Coronary artery (tissue), 2 donors: Measurements from ENCODE around the gene TNFRSF9.
"Not testable (repeated sequence)": the region's sequence is repeated elsewhere in the genome, so short reads cannot be mapped to it uniquely, and the experiment has no call there.

Source experiments
- DNase-seq: peaks from one replicate; pipeline ENCODE4 v3.0.0-alpha.2; 2017; ENCODE audit warnings: low spot score
- H3K27ac ChIP-seq, 2 donors: fragments of 200-600 bp; sonication (generic); one replicate each; pipeline ENCODE4 v1.5.1; 2016 to 2019
- H3K4me3 ChIP-seq: fragments of 200-600 bp; sonication (generic); 2 replicates; pipeline ENCODE4 v1.5.1; 2016; ENCODE audit warnings: mild to moderate bottlenecking, moderate library complexity
- TF ChIP-seq, protein P1 (sequence below): fragments of 200-600 bp; sonication (generic); IDR thresholded peaks from one replicate; pipeline ENCODE4 v1.5.1; 2019; ENCODE audit warnings: antibody characterized with exemption

The TNFRSF9 gene

DNA sequence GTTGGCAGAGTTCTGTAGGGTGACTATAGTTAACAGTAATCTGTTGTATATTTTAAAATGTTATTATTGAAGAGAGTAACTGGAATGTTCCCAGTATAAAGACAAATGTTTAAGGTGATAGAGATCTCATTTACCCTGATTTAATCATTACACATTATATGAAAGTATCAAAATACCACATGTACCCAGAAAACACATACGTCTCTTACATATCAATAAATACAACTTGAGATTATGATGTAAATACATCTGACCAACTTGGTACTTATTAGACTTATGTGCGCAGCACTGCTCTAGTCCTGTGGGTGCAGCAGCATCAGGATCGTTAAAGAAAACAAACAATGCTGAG lies 20.2 kb upstream of the TNFRSF9 start:
- DNase-seq = no peak
- H3K27ac ChIP-seq = peak overlapping the region; percentile 91 to 98
- TF ChIP-seq, protein P1, sequence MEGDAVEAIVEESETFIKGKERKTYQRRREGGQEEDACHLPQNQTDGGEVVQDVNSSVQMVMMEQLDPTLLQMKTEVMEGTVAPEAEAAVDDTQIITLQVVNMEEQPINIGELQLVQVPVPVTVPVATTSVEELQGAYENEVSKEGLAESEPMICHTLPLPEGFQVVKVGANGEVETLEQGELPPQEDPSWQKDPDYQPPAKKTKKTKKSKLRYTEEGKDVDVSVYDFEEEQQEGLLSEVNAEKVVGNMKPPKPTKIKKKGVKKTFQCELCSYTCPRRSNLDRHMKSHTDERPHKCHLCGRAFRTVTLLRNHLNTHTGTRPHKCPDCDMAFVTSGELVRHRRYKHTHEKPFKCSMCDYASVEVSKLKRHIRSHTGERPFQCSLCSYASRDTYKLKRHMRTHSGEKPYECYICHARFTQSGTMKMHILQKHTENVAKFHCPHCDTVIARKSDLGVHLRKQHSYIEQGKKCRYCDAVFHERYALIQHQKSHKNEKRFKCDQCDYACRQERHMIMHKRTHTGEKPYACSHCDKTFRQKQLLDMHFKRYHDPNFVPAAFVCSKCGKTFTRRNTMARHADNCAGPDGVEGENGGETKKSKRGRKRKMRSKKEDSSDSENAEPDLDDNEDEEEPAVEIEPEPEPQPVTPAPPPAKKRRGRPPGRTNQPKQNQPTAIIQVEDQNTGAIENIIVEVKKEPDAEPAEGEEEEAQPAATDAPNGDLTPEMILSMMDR = no peak
- H3K4me3 ChIP-seq = peak overlapping the region; percentile 88

- H3K4me3 ChIP-seq = no peak overlapping the region
- no peak for DNase-seq
- TF ChIP-seq, protein P1 = no peak
- H3K27ac ChIP-seq = no peak overlapping the region
Observed at GRCh38 chr1:7960165-7960564, 19.5 kb upstream of the TNFRSF9 start.

DNA sequence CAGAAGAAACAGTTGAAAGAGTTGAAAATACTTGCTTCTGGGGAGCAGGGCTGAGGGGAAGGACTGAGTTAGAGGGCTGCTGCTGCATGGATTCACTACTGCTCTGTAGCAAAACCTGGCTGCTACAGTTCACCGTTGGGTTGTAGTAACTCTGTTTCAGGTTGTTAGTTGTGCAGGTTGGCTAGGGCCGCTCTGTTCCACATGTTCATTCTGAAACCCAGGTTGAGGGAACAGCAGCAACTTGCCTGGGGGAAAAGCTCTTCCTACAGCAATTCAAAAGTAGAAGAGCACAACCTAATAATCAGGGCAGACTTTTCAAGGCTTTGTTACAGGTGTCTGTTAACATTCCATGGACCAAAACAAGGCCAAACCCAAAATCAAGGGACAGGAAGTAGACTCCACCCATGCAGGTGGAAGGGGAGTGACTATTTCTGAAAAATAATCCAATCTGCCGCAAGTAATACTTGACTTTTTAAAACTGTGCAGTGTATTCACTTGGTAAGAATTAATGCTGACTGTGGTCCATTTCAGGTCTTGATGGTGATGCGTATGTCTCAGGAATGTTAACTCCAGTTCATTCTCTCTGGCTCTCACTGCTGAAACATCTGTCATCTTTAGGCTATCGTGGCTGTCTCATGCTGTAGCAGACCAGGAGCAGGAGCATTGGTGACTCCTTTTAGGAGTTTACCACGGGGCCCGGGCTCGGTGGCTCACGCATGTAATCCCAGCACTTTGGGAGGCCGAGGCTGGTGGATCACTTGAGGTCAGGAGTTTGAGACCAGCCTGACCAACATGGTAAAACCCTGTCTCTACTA lies 15.8 kb upstream of the TNFRSF9 start:
- Histone ChIP-seq H3K27ac (no peak overlapping the region), H3K4me3 (no peak overlapping the region)
- TF ChIP-seq, protein P1 = no peak
- DNase-seq = no peak

DNA sequence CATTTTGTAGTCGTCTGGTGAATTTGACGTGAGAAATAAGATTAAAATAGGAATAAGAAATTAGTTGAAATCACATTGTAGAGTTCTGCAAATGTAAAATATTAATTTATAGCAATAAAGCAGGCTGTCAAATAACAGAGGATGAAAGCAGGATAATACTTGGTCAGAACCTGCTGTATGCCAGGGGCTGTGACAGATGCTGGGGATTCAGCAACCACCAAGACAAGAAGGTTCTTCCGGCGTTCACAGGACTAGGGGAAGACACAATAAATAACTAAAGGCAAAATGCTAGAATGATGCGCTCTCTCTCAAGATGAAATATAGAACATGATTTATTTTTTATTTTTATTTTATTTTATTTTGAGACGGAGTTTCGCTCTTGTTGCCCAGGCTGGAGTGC lies 14.0 kb upstream of the TNFRSF9 start:
- Histone ChIP-seq H3K27ac (peak overlapping the region; percentile 73 to 91), H3K4me3 (peak overlapping the region; percentile 82)
- no peak for DNase-seq
- TF ChIP-seq, protein P1 = no peak

GRCh38 chr1:7953850-7954609 lies 13.4 kb upstream of the TNFRSF9 start:
- H3K4me3 ChIP-seq = peak overlapping the region; percentile 82
- TF ChIP-seq, protein P1 = no peak
- peak overlapping the region; percentile 73 to 91 for H3K27ac ChIP-seq
- DNase-seq = peak; percentile 97

DNA sequence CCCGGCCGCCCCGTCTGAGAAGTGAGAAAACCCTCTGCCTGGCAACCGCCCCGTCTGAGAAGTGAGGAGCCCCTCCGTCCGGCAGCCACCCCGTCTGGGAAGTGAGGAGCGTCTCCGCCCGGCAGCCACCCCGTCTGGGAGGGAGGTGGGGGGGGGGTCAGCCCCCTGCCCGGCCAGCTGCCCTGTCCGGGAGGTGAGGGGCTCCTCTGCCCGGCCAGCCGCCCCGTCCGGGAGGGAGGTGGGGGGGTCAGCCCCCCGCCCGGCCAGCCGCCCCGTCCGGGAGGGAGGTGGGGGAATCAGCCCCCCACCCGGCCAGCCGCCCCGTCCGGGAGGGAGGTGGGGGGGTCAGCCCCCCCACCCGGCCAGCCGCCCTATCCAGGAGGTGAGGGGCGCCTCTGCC lies 12.2 kb upstream of the TNFRSF9 start:
- not testable (repeated sequence) for DNase-seq, H3K27ac ChIP-seq, H3K4me3 ChIP-seq

GRCh38 chr1:7948960-7949359 lies 8.3 kb upstream of the TNFRSF9 start:
- Histone ChIP-seq H3K4me3 (no peak overlapping the region), H3K27ac (no peak overlapping the region)
- no peak for DNase-seq
- TF ChIP-seq, protein P1 = no peak
